Iris pigment epithelial cell (primary cell): ENCODE data around the gene CKB.
"Not testable (repeated sequence)": the region's sequence is repeated elsewhere in the genome, so short reads cannot be mapped to it uniquely, and the experiment has no call there.

Experiments
- DNase-seq: peaks from one replicate; pipeline ENCODE4 v3.0.0-alpha.2; 2011; ENCODE audit warnings: low read depth

Gene CKB

GRCh38 chr14:103526247-103526913 lies 3.8 kb upstream of the CKB start:
- DNase-seq, result no peak

GRCh38 chr14:103525430-103526246 lies 3.0 kb upstream of the CKB start:
- DNase-seq, result not testable (repeated sequence)

- no peak for DNase-seq
These were observed 1.6 kb upstream of the CKB start for GRCh38 chr14:103524002-103524935.

- no peak for DNase-seq
These were observed 935 bp upstream of the CKB start for GRCh38 chr14:103523575-103523954.

GRCh38 chr14:103521951-103522563 lies 573 bp downstream of the CKB start:
- no peak for DNase-seq

- DNase-seq, result no peak
These were observed 1.1 kb downstream of the CKB start for GRCh38 chr14:103521438-103521950.

GRCh38 chr14:103520657-103521437 lies 1.8 kb downstream of the CKB start:
- DNase-seq, result peak; percentile 46

GRCh38 chr14:103520269-103520656 lies 2.4 kb downstream of the CKB start:
- DNase-seq, result no peak

- no peak for DNase-seq
These were observed 2.8 kb downstream of the CKB start for GRCh38 chr14:103519837-103520212.

- no peak for DNase-seq
These were observed 3.4 kb downstream of the CKB start for GRCh38 chr14:103519043-103519836.

- DNase-seq, result peak; percentile 33
These were observed 4.1 kb downstream of the CKB start for GRCh38 chr14:103518422-103519042.

GRCh38 chr14:103517721-103518421 lies 4.8 kb downstream of the CKB start:
- DNase-seq, result no peak

GRCh38 chr14:103517174-103517566 lies 5.5 kb downstream of the CKB start:
- no peak for DNase-seq

GRCh38 chr14:103516426-103517173 lies 6.0 kb downstream of the CKB start:
- DNase-seq, result no peak

- no peak for DNase-seq
These were observed 7.8 kb downstream of the CKB start for GRCh38 chr14:103514596-103515421.

GRCh38 chr14:103512701-103513611 lies 9.7 kb downstream of the CKB start:
- peak; percentile 51 for DNase-seq
